HG03575 (cell line): ENCODE results near the gene XPOT.

Source experiments
- ATAC-seq: cut with Tn5 transposase; IDR thresholded peaks from one replicate; pipeline ENCODE4 v1.9.1; 2021; ENCODE audit not compliant: unreplicated experiment, insufficient number of reproducible peaks, low FRiP score; ENCODE audit errors: extremely low read depth

Gene XPOT

GRCh38 chr12:64457032-64457431 is 52.8 kb downstream of the XPOT start:
- ATAC-seq, result no peak

- no peak for ATAC-seq
Observed at GRCh38 chr12:64457466-64457865, 53.3 kb downstream of the XPOT start.

GRCh38 chr12:64457923-64458322 is 53.7 kb downstream of the XPOT start:
- no peak for ATAC-seq

GRCh38 chr12:64459394-64459891 is 55.3 kb downstream of the XPOT start:
- ATAC-seq, result no peak

- ATAC-seq, result no peak
Observed at GRCh38 chr12:64461634-64462414, 57.6 kb downstream of the XPOT start.

- ATAC-seq, result no peak
Observed at GRCh38 chr12:64466178-64466577, 62.0 kb downstream of the XPOT start.

GRCh38 chr12:64468966-64469365 is 64.8 kb downstream of the XPOT start:
- no peak for ATAC-seq

GRCh38 chr12:64469455-64470142 is 65.4 kb downstream of the XPOT start:
- ATAC-seq, result no peak

GRCh38 chr12:64470495-64470894 is 66.3 kb downstream of the XPOT start:
- ATAC-seq, result no peak

- no peak for ATAC-seq
Observed at GRCh38 chr12:64473176-64473575, 69.0 kb downstream of the XPOT start.

- no peak for ATAC-seq
Observed at GRCh38 chr12:64475518-64475917, 71.3 kb downstream of the XPOT start.

- no peak for ATAC-seq
Observed at GRCh38 chr12:64476844-64477243, 72.7 kb downstream of the XPOT start.

- ATAC-seq, result no peak
Observed at GRCh38 chr12:64478661-64479060, 74.5 kb downstream of the XPOT start.

GRCh38 chr12:64480148-64480547 is 76.0 kb downstream of the XPOT start:
- ATAC-seq, result no peak

GRCh38 chr12:64486657-64487056 is 82.5 kb downstream of the XPOT start:
- ATAC-seq, result no peak

GRCh38 chr12:64491718-64492117 is 87.5 kb downstream of the XPOT start:
- ATAC-seq, result no peak

GRCh38 chr12:64493513-64493912 is 89.3 kb downstream of the XPOT start:
- ATAC-seq, result no peak

- ATAC-seq, result no peak
Observed at GRCh38 chr12:64494998-64495729, 91.0 kb downstream of the XPOT start.

GRCh38 chr12:64496839-64497400 is 92.7 kb downstream of the XPOT start:
- ATAC-seq, result no peak
